ENCODE data around the gene FADS6.

Gene FADS6

GRCh38 chr17:74877592-74878548 is 15.6 kb downstream of the FADS6 start:
- no peak overlapping the region for H3K4me3 ChIP-seq (ENCODE audit: low read depth, low read length)
- no peak for DNase-seq (ENCODE audit: low read depth)
- TF ChIP-seq POLR2A (IDR thresholded peaks at IDR 0.05; ENCODE audit: extremely low read depth, insufficient read length) (no peak), MAX (IDR thresholded peaks at IDR 0.05; ENCODE audit: low read depth, low read length) (no peak), CTCF (IDR thresholded peaks at IDR 0.05; ENCODE audit: low read depth, low read length) (no peak)

- no peak for DNase-seq (ENCODE audit: low read depth)
- H3K4me3 ChIP-seq (ENCODE audit: low read depth, low read length) = no peak overlapping the region
- TF ChIP-seq MAX (IDR thresholded peaks at IDR 0.05; ENCODE audit: low read depth, low read length) (no peak), POLR2A (IDR thresholded peaks at IDR 0.05; ENCODE audit: extremely low read depth, insufficient read length) (no peak), MYC (IDR thresholded peaks at IDR 0.05; ENCODE audit: low read depth, low read length) (no peak), CTCF (IDR thresholded peaks at IDR 0.05; ENCODE audit: low read depth, low read length) (no peak)
Measured at GRCh38 chr17:74875977-74876593, 17.3 kb downstream of the FADS6 start.

GRCh38 chr17:74875155-74875976 is 18.1 kb downstream of the FADS6 start:
- no peak for TF ChIP-seq POLR2A (IDR thresholded peaks at IDR 0.05; ENCODE audit: extremely low read depth, insufficient read length)
- no peak for TF ChIP-seq MYC (IDR thresholded peaks at IDR 0.05; ENCODE audit: low read depth, low read length)
- TF ChIP-seq CTCF (IDR thresholded peaks at IDR 0.05; ENCODE audit: low read depth, low read length) = no peak
- TF ChIP-seq MAX (IDR thresholded peaks at IDR 0.05; ENCODE audit: low read depth, low read length) = no peak
- no peak for DNase-seq (ENCODE audit: low read depth)
- no peak overlapping the region for H3K4me3 ChIP-seq (ENCODE audit: low read depth, low read length)

GRCh38 chr17:74874615-74875037 is 18.8 kb downstream of the FADS6 start:
- H3K4me3 ChIP-seq (ENCODE audit: low read depth, low read length) = no peak overlapping the region
- no peak for DNase-seq (ENCODE audit: low read depth)
- TF ChIP-seq CTCF (IDR thresholded peaks at IDR 0.05; ENCODE audit: low read depth, low read length) (no peak), MAX (IDR thresholded peaks at IDR 0.05; ENCODE audit: low read depth, low read length) (no peak), MYC (IDR thresholded peaks at IDR 0.05; ENCODE audit: low read depth, low read length) (no peak), POLR2A (IDR thresholded peaks at IDR 0.05; ENCODE audit: extremely low read depth, insufficient read length) (no peak)

- peak; percentile 57 for DNase-seq (ENCODE audit: low read depth)
- TF ChIP-seq CTCF (IDR thresholded peaks at IDR 0.05; ENCODE audit: low read depth, low read length) = no peak
- H3K4me3 ChIP-seq (ENCODE audit: low read depth, low read length) = peak overlapping the region; percentile 89
Measured at GRCh38 chr17:74873874-74874614, 19.4 kb downstream of the FADS6 start.

Measured in NB4 (cell line).